GM23338 (cell line): ENCODE measurements around the gene CDC34.

Experiments
- CREB1 ChIP-seq: fragments of 250-450 bp; sonication (Bioruptor Pico); IDR thresholded peaks from 2 replicates; pipeline ENCODE4 v1.5.0; 2020; ENCODE audit warnings: low read depth, mild to moderate bottlenecking, moderate library complexity
- TF ChIP-seq, protein P1 (sequence below), 2 experiments: fragments of 200-600 bp in 1 of 2; sonication (generic) in 1 of 2; conservative IDR thresholded peaks; 2 replicates each; pipeline versions ENCODE4 v1.5.1 to v1.6.1; 2016 to 2017; ENCODE audit warnings: antibody characterized with exemption in 2 of 2, low read depth in 2 of 2, mild to moderate bottlenecking in 2 of 2, moderate library complexity in 1 of 2
- TF ChIP-seq, protein P2 (sequence below): IDR thresholded peaks from one replicate; pipeline ENCODE4 v1.6.1; 2018; ENCODE audit warnings: antibody characterized with exemption; ENCODE audit not compliant: unreplicated experiment

GRCh38 chr19:589693-590395 lies 58.3 kb downstream of the CDC34 start, which contains the start of gene HCN2:
- TF ChIP-seq, protein P1, sequence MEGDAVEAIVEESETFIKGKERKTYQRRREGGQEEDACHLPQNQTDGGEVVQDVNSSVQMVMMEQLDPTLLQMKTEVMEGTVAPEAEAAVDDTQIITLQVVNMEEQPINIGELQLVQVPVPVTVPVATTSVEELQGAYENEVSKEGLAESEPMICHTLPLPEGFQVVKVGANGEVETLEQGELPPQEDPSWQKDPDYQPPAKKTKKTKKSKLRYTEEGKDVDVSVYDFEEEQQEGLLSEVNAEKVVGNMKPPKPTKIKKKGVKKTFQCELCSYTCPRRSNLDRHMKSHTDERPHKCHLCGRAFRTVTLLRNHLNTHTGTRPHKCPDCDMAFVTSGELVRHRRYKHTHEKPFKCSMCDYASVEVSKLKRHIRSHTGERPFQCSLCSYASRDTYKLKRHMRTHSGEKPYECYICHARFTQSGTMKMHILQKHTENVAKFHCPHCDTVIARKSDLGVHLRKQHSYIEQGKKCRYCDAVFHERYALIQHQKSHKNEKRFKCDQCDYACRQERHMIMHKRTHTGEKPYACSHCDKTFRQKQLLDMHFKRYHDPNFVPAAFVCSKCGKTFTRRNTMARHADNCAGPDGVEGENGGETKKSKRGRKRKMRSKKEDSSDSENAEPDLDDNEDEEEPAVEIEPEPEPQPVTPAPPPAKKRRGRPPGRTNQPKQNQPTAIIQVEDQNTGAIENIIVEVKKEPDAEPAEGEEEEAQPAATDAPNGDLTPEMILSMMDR (conservative IDR thresholded peaks at IDR 0.05; ENCODE audit: low read depth in 2 of 2) = no peak
- TF ChIP-seq, protein P2, sequence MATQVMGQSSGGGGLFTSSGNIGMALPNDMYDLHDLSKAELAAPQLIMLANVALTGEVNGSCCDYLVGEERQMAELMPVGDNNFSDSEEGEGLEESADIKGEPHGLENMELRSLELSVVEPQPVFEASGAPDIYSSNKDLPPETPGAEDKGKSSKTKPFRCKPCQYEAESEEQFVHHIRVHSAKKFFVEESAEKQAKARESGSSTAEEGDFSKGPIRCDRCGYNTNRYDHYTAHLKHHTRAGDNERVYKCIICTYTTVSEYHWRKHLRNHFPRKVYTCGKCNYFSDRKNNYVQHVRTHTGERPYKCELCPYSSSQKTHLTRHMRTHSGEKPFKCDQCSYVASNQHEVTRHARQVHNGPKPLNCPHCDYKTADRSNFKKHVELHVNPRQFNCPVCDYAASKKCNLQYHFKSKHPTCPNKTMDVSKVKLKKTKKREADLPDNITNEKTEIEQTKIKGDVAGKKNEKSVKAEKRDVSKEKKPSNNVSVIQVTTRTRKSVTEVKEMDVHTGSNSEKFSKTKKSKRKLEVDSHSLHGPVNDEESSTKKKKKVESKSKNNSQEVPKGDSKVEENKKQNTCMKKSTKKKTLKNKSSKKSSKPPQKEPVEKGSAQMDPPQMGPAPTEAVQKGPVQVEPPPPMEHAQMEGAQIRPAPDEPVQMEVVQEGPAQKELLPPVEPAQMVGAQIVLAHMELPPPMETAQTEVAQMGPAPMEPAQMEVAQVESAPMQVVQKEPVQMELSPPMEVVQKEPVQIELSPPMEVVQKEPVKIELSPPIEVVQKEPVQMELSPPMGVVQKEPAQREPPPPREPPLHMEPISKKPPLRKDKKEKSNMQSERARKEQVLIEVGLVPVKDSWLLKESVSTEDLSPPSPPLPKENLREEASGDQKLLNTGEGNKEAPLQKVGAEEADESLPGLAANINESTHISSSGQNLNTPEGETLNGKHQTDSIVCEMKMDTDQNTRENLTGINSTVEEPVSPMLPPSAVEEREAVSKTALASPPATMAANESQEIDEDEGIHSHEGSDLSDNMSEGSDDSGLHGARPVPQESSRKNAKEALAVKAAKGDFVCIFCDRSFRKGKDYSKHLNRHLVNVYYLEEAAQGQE = no peak
- TF ChIP-seq CREB1 = no peak
